HG03378 (cell line): ENCODE measurements around the gene TBC1D22A.

ENCODE experiments used
- ATAC-seq: cut with Tn5 transposase; IDR thresholded peaks from one replicate; pipeline ENCODE4 v1.9.1; 2021; ENCODE audit warnings: mild to moderate bottlenecking, moderate library complexity; ENCODE audit not compliant: unreplicated experiment

TBC1D22A gene

GRCh38 chr22:47018010-47018910 lies 255.8 kb downstream of the TBC1D22A start:
- ATAC-seq = no peak

- no peak for ATAC-seq
Observed at GRCh38 chr22:47019012-47019790, 256.8 kb downstream of the TBC1D22A start.

GRCh38 chr22:47020166-47020565 lies 257.7 kb downstream of the TBC1D22A start:
- no peak for ATAC-seq

GRCh38 chr22:47021371-47022074 lies 259.1 kb downstream of the TBC1D22A start:
- ATAC-seq = no peak

- no peak for ATAC-seq
Observed at GRCh38 chr22:47022075-47022473, 259.6 kb downstream of the TBC1D22A start.

GRCh38 chr22:47022475-47022874 lies 260.0 kb downstream of the TBC1D22A start:
- ATAC-seq = no peak

GRCh38 chr22:47023871-47024270 lies 261.4 kb downstream of the TBC1D22A start:
- no peak for ATAC-seq

- no peak for ATAC-seq
Observed at GRCh38 chr22:47027766-47028165, 265.3 kb downstream of the TBC1D22A start.

GRCh38 chr22:47029244-47030074 lies 267.0 kb downstream of the TBC1D22A start:
- no peak for ATAC-seq

GRCh38 chr22:47030143-47030661 lies 267.8 kb downstream of the TBC1D22A start:
- ATAC-seq = no peak

- ATAC-seq = no peak
Observed at GRCh38 chr22:47030881-47031627, 268.6 kb downstream of the TBC1D22A start.

- no peak for ATAC-seq
Observed at GRCh38 chr22:47031628-47031915, 269.1 kb downstream of the TBC1D22A start.

GRCh38 chr22:47032091-47032943 lies 269.9 kb downstream of the TBC1D22A start:
- ATAC-seq = no peak

- no peak for ATAC-seq
Observed at GRCh38 chr22:47032956-47033647, 270.7 kb downstream of the TBC1D22A start.

GRCh38 chr22:47033648-47034000 lies 271.2 kb downstream of the TBC1D22A start:
- no peak for ATAC-seq

GRCh38 chr22:47034076-47034808 lies 271.8 kb downstream of the TBC1D22A start:
- no peak for ATAC-seq

GRCh38 chr22:47034905-47035419 lies 272.5 kb downstream of the TBC1D22A start:
- ATAC-seq = no peak
